HepG2 (cell line): ENCODE measurements around the gene ANK3.

ENCODE experiments used
- ARNTL ChIP-seq: sonication (generic); formaldehyde crosslinking; IDR thresholded peaks from 2 replicates; pipeline ENCODE4 v1.4.0; 2020; ENCODE audit warnings: mild to moderate bottlenecking, missing genetic modification reagents
- CTCF ChIP-seq: sonication (generic); formaldehyde crosslinking; IDR thresholded peaks from 2 replicates; pipeline ENCODE4 v1.5.0; 2020; ENCODE audit warnings: mild to moderate bottlenecking, missing genetic modification reagents, moderate library complexity
- ZNF674 ChIP-seq: sonication (generic); formaldehyde crosslinking; IDR thresholded peaks from 2 replicates; pipeline ENCODE4 v1.5.0; 2020; ENCODE audit warnings: low read depth, mild to moderate bottlenecking, missing genetic modification reagents
- TF ChIP-seq, protein P1 (sequence below): sonication (generic); formaldehyde crosslinking; IDR thresholded peaks from 2 replicates; pipeline ENCODE4 v1.8.0; 2023; ENCODE audit warnings: mild to moderate bottlenecking, missing genetic modification reagents

DNA sequence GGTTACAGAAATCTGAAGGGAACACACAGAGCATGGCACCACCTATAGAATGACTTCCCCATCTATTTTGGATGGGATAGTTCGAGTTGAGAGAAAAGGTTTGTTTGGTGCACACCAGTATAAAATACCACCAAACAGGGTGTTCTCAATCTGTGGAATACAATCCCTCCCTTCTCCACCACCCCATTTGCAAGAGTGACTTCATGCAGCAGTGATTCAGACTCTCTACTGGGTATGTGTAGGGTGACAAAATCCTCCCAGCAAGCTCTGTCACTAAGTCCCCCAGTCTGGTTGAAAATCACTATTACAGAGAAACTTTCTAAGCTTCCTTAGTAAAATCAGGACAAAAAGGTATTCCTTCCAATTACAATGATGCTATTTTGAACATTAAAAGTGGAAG is 69.0 kb downstream of the ANK3 start:
- TF ChIP-seq CTCF (CRISPR knock-in tag) (no peak), ZNF674 (CRISPR knock-in tag) (no peak), ARNTL (CRISPR knock-in tag) (no peak)
- TF ChIP-seq, protein P1, sequence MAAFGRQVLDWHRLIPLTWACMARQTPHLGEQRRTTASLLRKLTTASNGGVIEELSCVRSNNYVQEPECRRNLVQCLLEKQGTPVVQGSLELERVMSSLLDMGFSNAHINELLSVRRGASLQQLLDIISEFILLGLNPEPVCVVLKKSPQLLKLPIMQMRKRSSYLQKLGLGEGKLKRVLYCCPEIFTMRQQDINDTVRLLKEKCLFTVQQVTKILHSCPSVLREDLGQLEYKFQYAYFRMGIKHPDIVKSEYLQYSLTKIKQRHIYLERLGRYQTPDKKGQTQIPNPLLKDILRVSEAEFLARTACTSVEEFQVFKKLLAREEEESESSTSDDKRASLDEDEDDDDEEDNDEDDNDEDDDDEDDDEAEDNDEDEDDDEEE (CRISPR knock-in tag), result no peak
